Erythroblast (primary cell): Measurements from ENCODE around the gene HSD17B1.

Experiments used
- GATA1 ChIP-seq: IDR thresholded peaks from 2 replicates; pipeline ENCODE4 v1.6.1; 2011; ENCODE audit warnings: low read depth, mild to moderate bottlenecking, control low read depth, low read length, moderate library complexity
- POLR2A ChIP-seq: IDR thresholded peaks from 2 replicates; pipeline ENCODE4 v1.6.1; 2011; ENCODE audit warnings: mild to moderate bottlenecking, low read length

DNA sequence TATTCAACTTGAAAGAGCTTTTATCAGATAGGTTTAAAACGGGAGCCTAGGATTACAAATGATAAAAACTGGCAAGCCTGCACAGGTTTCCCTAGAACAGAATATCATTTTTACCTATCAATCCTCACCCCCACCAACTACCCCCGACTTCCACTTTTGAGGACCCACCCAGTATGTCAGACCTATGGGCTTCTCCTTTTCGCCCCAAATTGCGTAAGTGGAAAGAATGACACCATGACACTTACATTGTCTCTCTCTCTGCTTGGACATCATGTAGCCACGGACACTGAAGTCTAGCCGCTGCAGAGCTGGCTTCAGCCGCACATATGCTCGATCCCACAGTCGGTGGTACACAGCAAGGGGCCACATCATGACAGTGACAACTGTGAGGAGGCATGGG lies 32.2 kb downstream of the HSD17B1 start:
- TF ChIP-seq POLR2A = no peak
- no peak for TF ChIP-seq GATA1
